Endothelial cell of umbilical vein (primary cell): ENCODE data around the gene DCAF17. TPM values are rescaled to one million over a fixed set of nuclear protein-coding genes. Genes with fewer than 3 reads are reported as not detected.

Source experiments
- BruUV-seq: library from RNA; stranded (reverse); fragments of 400-500 nt; replicated peaks from 2 replicates; lab custom pipeline; 2021; lab: Mats Ljungman, UMichigan
- CTCF ChIA-PET: fragments of 300-600, 350-600 bp; sonication (Branson Sonifier 250); formaldehyde crosslinking; loops from one replicate; lab custom pipeline; 2021; ENCODE audit warnings: antibody characterized with exemption, inconsistent platforms; lab: Charles Lee
- POLR2A ChIA-PET: fragments of 300-600, 350-600 bp; sonication (Branson Sonifier 250); formaldehyde crosslinking; loops from one replicate; lab custom pipeline; 2021; ENCODE audit warnings: antibody characterized with exemption, inconsistent platforms; lab: Charles Lee
- DNase-seq: peaks from one replicate; pipeline ENCODE4 v3.0.0-alpha.2; 2011; ENCODE audit warnings: low read depth, low spot score
- FAIRE-seq: peaks from 2 replicates; lab custom pipeline; 2011; peaks lifted over from hg19 to GRCh38; lab: Jason Lieb, UNC
- H2AFZ ChIP-seq: 2 replicates; pipeline ENCODE4 v1.6.0; 2012; ENCODE audit warnings: low read depth, low read length, control low read depth, inconsistent platforms
- H3K27ac ChIP-seq: 2 replicates; pipeline ENCODE4 v1.5.1; 2011; ENCODE audit warnings: low read depth, mild to moderate bottlenecking, control low read depth, low read length, moderate library complexity; ENCODE audit not compliant: insufficient read depth
- H3K27me3 ChIP-seq, 2 experiments: 2 replicates each; pipeline versions ENCODE4 v1.6.0 to v1.6.1; 2011; ENCODE audit warnings: low read length in 2 of 2, mixed read lengths in 1 of 2; ENCODE audit not compliant: control insufficient read depth in 2 of 2, insufficient read depth in 2 of 2
- H3K36me3 ChIP-seq, 2 experiments: 2 replicates in 1 of 2; 3 replicates in 1 of 2; pipeline ENCODE4 v1.5.1; 2011; ENCODE audit warnings: low read length in 2 of 2, mild to moderate bottlenecking in 1 of 2, moderate library complexity in 1 of 2; ENCODE audit not compliant: control insufficient read depth in 2 of 2, insufficient read depth in 2 of 2; ENCODE audit errors: extremely low read depth in 1 of 2
- H3K4me1 ChIP-seq: 3 replicates; pipeline ENCODE4 v1.5.1; 2011; ENCODE audit warnings: mild to moderate bottlenecking, low read length; ENCODE audit not compliant: control insufficient read depth, insufficient read depth; ENCODE audit errors: extremely low read depth
- H3K4me2 ChIP-seq: 2 replicates; pipeline ENCODE4 v1.6.1; 2011; ENCODE audit warnings: low read length, control low read depth, mixed read lengths; ENCODE audit not compliant: insufficient read depth
- H3K4me3 ChIP-seq, 3 experiments: fragments of 200-600 bp in 1 of 3; sonication (generic), shearing (Covaris generic) in 1 of 3; replicated peaks in 1 of 3; 2 replicates each; pipeline ENCODE4 v1.5.1; 2011 to 2016; ENCODE audit warnings: control low read depth in 3 of 3, low read length in 3 of 3, mild to moderate bottlenecking in 2 of 3, inconsistent platforms in 1 of 3, low read depth in 1 of 3, moderate library complexity in 1 of 3; ENCODE audit not compliant: insufficient read depth in 1 of 3
- H3K79me2 ChIP-seq: 2 replicates; pipeline ENCODE4 v1.6.0; 2012; ENCODE audit warnings: low read length, inconsistent platforms; ENCODE audit not compliant: control insufficient read depth, insufficient read depth
- H3K9ac ChIP-seq: replicated peaks from 2 replicates; pipeline ENCODE3; 2011; ENCODE audit warnings: low read length, control low read depth; ENCODE audit not compliant: insufficient read depth; ENCODE audit errors: extremely low read depth
- H3K9me1 ChIP-seq: replicated peaks from 3 replicates; pipeline ENCODE4 v1.6.0; 2011; ENCODE audit warnings: mild to moderate bottlenecking, low read length; ENCODE audit not compliant: control insufficient read depth, insufficient read depth; ENCODE audit errors: extremely low read depth
- H3K9me3 ChIP-seq: replicated peaks from 2 replicates; pipeline ENCODE4 v1.5.1; 2012; ENCODE audit warnings: low read length, inconsistent platforms; ENCODE audit not compliant: control insufficient read depth, insufficient read depth
- H4K20me1 ChIP-seq: replicated peaks from 2 replicates; pipeline ENCODE3; 2011; ENCODE audit warnings: mild to moderate bottlenecking, low read length; ENCODE audit not compliant: control insufficient read depth, insufficient read depth; ENCODE audit errors: extremely low read depth
- EZH2 ChIP-seq: IDR thresholded peaks from 2 replicates; pipeline ENCODE4 v1.6.1; 2012; ENCODE audit warnings: borderline replicate concordance, low read depth, mild to moderate bottlenecking, moderate library complexity, low read length, inconsistent platforms; ENCODE audit not compliant: severe bottlenecking
- FOS ChIP-seq: IDR thresholded peaks from 2 replicates; pipeline ENCODE4 v1.6.1; 2011; ENCODE audit warnings: mild to moderate bottlenecking, low read length, moderate library complexity, borderline replicate concordance; ENCODE audit not compliant: insufficient read depth
- JUN ChIP-seq: IDR thresholded peaks from 2 replicates; pipeline ENCODE4 v1.6.1; 2011; ENCODE audit warnings: borderline replicate concordance, low read depth; ENCODE audit not compliant: insufficient read length, insufficient read depth
- MYC ChIP-seq: IDR thresholded peaks from one replicate; pipeline ENCODE4 v1.6.1; 2011; ENCODE audit warnings: mild to moderate bottlenecking, low read depth, low read length
- POLR2A ChIP-seq: IDR thresholded peaks from 2 replicates; pipeline ENCODE4 v1.6.1; 2012; ENCODE audit warnings: low read depth, mild to moderate bottlenecking, control low read depth, low read length
- POLR2AphosphoS5 ChIP-seq: IDR thresholded peaks from 2 replicates; pipeline ENCODE4 v1.6.1; 2012; ENCODE audit warnings: low read depth, mild to moderate bottlenecking, control low read depth, low read length, moderate library complexity; ENCODE audit not compliant: insufficient read depth
- dilution Hi-C: fragments of 300-500 bp; cut with MboI; formaldehyde crosslinking; loops from one replicate; pipeline ENCODE4 v1.15.0; 2019; ENCODE audit warnings: low sequenced_read_pairs; ENCODE audit not compliant: extremely low pct_ligation_motif_present
- intact Hi-C: fragments of 100-400 bp; cut with micrococcal nuclease; formaldehyde crosslinking; loops from one replicate; pipeline ENCODE4 v1.10.0; 2022
- polyA plus RNA-seq, 4 experiments: library from polyadenylated mRNA; depleted of rRNA in 3 of 4; stranded (reverse) in 3 of 4; unstranded in 1 of 4; fragments of >200 nt; gene quantifications; 2 replicates each; pipeline versions ENCODE4 v1.2.1 to v1.2.3, GENCODE V29; 2011 to 2012; ENCODE audit warnings: missing spikeins in 1 of 4
- total RNA-seq: library from RNA; stranded (reverse); gene quantifications from 2 replicates; pipeline ENCODE4 v1.2.3, GENCODE V29; 2021
- TF ChIP-seq, protein P1 (sequence below), 2 donors: IDR thresholded peaks; 1 replicate in 1 of 2; 2 replicates in 1 of 2; pipeline ENCODE4 v1.5.1; 2011; ENCODE audit warnings: low read length in 2 of 2, mild to moderate bottlenecking in 2 of 2, moderate library complexity in 2 of 2, control low read depth in 1 of 2, inconsistent platforms in 1 of 2, low read depth in 1 of 2; ENCODE audit not compliant: insufficient read depth in 1 of 2; ENCODE audit errors: extremely low read depth in 1 of 2
- TF ChIP-seq, protein P2 (sequence below): IDR thresholded peaks from 2 replicates; pipeline ENCODE4 v1.6.1; 2011; ENCODE audit not compliant: insufficient read depth, insufficient read length

DCAF17 gene
- total and polyA plus RNA-seq, 2 donors (not counting 3 experiments of a cell fraction or from before 2014, with no cell fraction given), result 4.6 to 14.9 TPM

DNA sequence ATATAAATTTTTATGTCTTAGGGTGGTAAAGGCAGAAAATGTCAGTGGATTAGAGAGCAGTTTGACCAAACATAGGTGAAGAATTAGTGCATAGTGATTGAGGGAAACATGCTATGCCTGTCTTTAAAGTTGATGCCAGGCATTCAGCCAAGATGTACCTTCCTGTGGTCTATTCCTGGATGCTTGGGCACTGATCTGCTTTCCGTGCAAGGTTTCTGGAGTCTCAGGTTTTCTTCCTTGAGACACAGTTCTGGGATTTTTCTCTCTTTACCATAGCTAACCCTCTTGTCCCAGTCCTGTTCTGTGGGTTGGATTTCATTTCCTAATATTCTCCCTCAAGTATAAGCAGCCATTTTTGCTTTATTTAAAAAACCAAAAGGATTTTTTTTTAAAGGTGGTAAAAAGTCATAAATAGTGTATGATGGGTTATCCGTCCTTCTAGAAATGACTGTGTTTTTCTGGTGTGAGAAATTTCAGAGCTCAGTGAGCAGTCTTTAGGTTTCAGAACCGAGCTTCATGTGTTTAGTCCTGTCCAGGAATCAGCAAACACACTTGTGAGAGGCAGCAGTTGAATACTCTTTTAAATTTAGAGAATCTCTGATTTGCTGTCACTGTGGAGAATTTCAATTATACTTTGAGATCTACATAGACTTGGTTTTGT, 45.3 kb downstream of the DCAF17 start:
- BruUV-seq, result no TSS peak
- intact Hi-C loops, result no loop called here
- peak; percentile 50 for FAIRE-seq

More for the DNA sequence above, 45.3 kb downstream of the DCAF17 start:
- H3K27me3 ChIP-seq, result no peaks in the 10 kb centered on the region
- ChIA-PET POLR2A (no interaction called here), CTCF (interaction anchor here (1.3 kb wide), 1 partner anchor 12 kb away, joined by 3 read pairs; no protein-coding TSS in a partner anchor)
- H3K4me2 ChIP-seq, result peak overlapping the region; percentile 81
- peaks cover 2% of the 10 kb centered on the region for H3K9me1 ChIP-seq
- H3K27ac ChIP-seq, result no peak overlapping the region
- H3K79me2 ChIP-seq, result no peaks in the 10 kb centered on the region
- TF ChIP-seq MYC, result no peak
- no peak for TF ChIP-seq POLR2A
- no peak for TF ChIP-seq JUN
- TF ChIP-seq POLR2AphosphoS5, result no peak
- TF ChIP-seq EZH2, result no peak
- TF ChIP-seq, protein P1, sequence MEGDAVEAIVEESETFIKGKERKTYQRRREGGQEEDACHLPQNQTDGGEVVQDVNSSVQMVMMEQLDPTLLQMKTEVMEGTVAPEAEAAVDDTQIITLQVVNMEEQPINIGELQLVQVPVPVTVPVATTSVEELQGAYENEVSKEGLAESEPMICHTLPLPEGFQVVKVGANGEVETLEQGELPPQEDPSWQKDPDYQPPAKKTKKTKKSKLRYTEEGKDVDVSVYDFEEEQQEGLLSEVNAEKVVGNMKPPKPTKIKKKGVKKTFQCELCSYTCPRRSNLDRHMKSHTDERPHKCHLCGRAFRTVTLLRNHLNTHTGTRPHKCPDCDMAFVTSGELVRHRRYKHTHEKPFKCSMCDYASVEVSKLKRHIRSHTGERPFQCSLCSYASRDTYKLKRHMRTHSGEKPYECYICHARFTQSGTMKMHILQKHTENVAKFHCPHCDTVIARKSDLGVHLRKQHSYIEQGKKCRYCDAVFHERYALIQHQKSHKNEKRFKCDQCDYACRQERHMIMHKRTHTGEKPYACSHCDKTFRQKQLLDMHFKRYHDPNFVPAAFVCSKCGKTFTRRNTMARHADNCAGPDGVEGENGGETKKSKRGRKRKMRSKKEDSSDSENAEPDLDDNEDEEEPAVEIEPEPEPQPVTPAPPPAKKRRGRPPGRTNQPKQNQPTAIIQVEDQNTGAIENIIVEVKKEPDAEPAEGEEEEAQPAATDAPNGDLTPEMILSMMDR (IDR thresholded peaks at IDR 0.05; ENCODE audit: extremely low read depth in 1 of 2, insufficient read depth in 1 of 2, low read depth in 1 of 2, low read length in 2 of 2), result no peak
- no peak for TF ChIP-seq FOS
- TF ChIP-seq, protein P2, sequence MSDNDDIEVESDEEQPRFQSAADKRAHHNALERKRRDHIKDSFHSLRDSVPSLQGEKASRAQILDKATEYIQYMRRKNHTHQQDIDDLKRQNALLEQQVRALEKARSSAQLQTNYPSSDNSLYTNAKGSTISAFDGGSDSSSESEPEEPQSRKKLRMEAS, result no peak
- no peaks in the 10 kb centered on the region for H3K9me3 ChIP-seq
- peaks cover 19% of the 10 kb centered on the region for H3K4me1 ChIP-seq
- no peak overlapping the region for H3K9ac ChIP-seq
- H2AFZ ChIP-seq, result no peak overlapping the region
- peak; percentile 16 for DNase-seq
- dilution Hi-C loops, result no loop called here
- H3K36me3 ChIP-seq, result peaks cover 0 to 2% of the 10 kb centered on the region in 2 experiments
- no peaks in the 10 kb centered on the region for H4K20me1 ChIP-seq
- no peak overlapping the region for H3K4me3 ChIP-seq
